ENCODE results near the gene LSM14A.
"Not testable (repeated sequence)": the region's sequence is repeated elsewhere in the genome, so short reads cannot be mapped to it uniquely, and the experiment has no call there.

Gene LSM14A

DNA sequence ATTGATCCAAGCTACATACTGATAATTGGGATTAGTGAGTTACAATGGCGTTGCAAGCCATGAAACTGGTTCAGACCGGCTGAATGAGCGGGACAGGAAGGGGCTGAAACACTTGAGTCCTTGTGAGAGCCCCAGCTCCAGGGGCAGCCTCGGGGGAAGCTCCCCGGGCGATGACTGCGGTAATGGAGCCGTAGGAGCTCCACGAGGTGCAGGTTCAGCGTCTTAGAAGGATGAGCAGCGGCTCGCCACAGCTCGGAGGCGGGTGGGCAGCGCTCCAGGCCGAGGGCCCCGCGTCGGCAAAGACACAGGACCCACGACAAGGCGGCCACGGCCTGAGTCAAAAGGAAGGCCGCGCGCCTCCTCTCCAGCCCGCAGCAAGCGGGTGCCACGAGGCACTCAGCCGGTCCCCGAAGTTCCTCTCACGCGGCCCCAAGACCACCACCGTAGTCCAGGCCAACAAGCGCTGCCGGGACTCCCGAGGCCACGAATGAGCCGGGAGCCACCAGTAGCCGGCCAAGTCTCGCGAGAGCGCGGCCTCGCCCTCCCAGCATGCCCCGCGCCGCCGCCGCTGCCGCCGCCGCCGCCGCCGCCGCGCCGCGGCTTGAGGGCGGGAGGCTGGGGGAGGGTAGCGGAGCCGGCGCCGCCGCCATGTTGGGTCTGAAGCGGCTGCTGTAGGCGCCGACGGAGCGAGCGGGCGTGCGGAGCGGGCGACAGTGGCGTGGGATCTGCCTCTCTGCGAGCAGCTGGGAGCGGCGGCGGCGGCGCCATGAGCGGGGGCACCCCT, at the start of gene LSM14A:
Gene LSM14A, plus strand, starts transcription at position 628 of the 784 bp plus-strand sequence. Its CDS starts 139 bp downstream, at position 767.
- DNase-seq (ENCODE audit: low spot score): peak; percentile 95
- in situ Hi-C loops (cut with MboI; ENCODE audit: low sequenced_read_pairs, unreplicated experiment): no loop called here
- TF ChIP-seq, protein P1, sequence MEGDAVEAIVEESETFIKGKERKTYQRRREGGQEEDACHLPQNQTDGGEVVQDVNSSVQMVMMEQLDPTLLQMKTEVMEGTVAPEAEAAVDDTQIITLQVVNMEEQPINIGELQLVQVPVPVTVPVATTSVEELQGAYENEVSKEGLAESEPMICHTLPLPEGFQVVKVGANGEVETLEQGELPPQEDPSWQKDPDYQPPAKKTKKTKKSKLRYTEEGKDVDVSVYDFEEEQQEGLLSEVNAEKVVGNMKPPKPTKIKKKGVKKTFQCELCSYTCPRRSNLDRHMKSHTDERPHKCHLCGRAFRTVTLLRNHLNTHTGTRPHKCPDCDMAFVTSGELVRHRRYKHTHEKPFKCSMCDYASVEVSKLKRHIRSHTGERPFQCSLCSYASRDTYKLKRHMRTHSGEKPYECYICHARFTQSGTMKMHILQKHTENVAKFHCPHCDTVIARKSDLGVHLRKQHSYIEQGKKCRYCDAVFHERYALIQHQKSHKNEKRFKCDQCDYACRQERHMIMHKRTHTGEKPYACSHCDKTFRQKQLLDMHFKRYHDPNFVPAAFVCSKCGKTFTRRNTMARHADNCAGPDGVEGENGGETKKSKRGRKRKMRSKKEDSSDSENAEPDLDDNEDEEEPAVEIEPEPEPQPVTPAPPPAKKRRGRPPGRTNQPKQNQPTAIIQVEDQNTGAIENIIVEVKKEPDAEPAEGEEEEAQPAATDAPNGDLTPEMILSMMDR (IDR thresholded peaks at IDR 0.05; ENCODE audit: borderline replicate concordance, control extremely low read depth, extremely low read depth, insufficient read depth, missing control alignments): no peak

DNA sequence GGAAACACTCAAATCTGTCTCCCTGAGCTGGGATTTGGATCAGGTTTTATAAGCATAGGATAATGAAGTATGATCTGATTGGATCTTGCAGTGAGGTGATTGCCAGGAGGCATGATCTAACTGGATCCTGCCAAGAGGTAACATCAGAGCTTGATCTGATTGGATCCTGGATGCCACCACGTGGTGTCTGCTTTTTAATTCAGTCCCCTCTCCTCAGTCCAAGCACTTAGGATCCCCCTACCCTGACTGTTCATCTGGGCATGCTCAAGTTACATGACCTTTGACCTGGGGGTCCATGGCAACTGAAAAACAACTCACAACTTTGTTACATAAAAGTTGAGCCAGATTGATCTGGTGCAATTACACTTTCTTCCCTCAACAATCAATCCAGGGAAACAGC, 47.5 kb upstream of the LSM14A start:
- TF ChIP-seq, protein P1 (IDR thresholded peaks at IDR 0.05; ENCODE audit: borderline replicate concordance, control extremely low read depth, extremely low read depth, insufficient read depth, missing control alignments): no peak
- in situ Hi-C loops (cut with MboI; ENCODE audit: low sequenced_read_pairs, unreplicated experiment): no loop called here
- no peak for DNase-seq (ENCODE audit: low spot score)

DNA sequence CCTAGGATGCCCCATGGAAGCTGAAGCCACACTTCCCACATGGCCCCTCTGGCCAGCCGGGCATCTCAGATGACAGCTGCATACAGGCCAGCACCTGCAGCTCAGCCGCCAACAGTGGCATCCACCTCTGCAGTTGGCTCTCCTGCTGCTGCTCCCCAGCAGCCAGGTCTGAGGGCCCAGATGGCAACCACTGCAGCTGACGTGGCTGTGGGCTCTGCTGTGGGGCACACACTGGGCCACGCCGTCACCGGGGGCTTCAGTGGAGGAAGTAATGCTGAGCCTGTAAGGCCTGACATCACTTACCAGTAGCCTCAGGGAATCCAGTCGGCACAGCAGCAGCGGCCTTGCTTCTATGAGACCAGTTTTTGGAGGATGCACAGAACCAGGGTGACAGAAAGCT, 45.3 kb upstream of the LSM14A start:
- no peak for DNase-seq (ENCODE audit: low spot score)
- TF ChIP-seq, protein P1 (IDR thresholded peaks at IDR 0.05; ENCODE audit: borderline replicate concordance, control extremely low read depth, extremely low read depth, insufficient read depth, missing control alignments): no peak
- in situ Hi-C loops (cut with MboI; ENCODE audit: low sequenced_read_pairs, unreplicated experiment): no loop called here

DNA sequence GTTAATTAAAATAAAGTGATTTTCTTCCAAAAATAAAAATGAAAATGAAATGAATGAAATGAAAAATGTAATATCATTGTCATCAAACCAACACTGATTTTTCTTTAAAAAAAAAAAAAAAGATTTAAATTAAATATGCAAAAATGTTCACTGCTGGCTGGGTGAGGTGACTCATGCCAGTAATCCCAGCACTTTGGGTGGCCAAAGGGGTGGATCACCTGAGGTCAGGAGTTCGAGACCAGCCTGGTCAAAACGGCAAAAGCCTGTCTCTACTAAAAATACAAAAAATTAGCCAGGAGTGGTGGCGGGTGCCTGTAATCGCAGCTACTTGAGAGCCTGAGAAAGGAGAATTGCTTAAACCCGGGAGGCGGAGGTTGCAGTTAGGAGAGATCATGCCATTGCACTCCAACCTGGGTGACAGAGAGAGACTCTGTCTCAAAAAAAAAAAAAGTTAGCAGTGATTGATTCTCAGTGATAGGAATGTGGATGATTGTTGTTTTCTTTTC, 44.6 kb upstream of the LSM14A start:
- TF ChIP-seq, protein P1 (IDR thresholded peaks at IDR 0.05; ENCODE audit: borderline replicate concordance, control extremely low read depth, extremely low read depth, insufficient read depth, missing control alignments): no peak
- in situ Hi-C loops (cut with MboI; ENCODE audit: low sequenced_read_pairs, unreplicated experiment): no loop called here
- no peak for DNase-seq (ENCODE audit: low spot score)

DNA sequence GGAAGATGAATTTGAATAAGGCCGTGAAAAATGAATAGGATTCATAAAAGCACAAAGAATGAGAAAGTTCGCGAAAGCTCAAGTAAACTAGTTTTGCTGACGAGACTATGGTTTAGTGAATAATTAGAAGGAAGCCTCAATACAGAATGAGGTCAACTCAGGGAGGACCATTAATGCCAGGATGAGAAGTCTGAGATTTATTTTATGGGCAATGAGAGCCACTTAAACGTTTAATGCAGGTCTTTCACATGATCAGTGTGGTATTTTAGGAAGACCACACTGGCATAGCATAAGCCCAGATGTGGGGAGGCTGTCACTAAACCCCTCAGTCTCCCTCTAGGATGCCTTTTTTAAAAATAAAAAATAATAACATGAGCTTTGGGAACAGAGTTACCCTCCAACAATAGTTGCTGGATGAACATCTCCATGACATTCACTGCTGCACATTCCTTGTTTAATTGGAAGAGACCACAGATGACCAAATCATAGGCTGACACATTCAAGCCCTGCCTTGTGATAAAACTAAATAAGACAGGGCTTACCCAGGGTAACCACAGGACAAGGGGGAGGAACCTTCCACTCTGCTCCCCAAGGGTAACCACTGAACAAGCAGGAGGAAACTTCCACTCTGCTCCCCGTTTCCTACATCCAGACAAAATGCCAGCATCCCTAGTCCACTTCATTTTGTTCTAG, 43.6 kb upstream of the LSM14A start:
- TF ChIP-seq, protein P1 (IDR thresholded peaks at IDR 0.05; ENCODE audit: borderline replicate concordance, control extremely low read depth, extremely low read depth, insufficient read depth, missing control alignments): no peak
- no peak for DNase-seq (ENCODE audit: low spot score)
- in situ Hi-C loops (cut with MboI; ENCODE audit: low sequenced_read_pairs, unreplicated experiment): no loop called here

DNA sequence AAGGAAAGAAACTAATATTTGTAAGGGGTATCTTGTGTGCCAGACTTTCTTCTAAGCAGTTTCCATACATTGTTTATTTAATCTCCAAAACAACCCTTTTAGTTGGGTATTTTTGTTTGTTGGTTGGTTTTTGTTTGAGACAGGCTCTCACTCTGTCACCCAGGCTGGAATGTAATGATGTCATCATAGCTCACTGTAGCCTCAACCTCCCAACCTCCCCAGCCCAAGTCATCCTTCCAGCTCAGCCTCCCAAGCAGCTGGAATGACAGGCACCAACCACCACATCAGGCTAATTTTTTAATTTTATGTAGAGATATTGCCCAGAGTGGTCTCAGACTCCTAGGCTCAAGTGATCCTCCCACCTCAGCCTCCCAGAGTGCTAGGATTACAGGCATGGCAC, 41.2 kb upstream of the LSM14A start:
- TF ChIP-seq, protein P1 (IDR thresholded peaks at IDR 0.05; ENCODE audit: borderline replicate concordance, control extremely low read depth, extremely low read depth, insufficient read depth, missing control alignments): no peak
- in situ Hi-C loops (cut with MboI; ENCODE audit: low sequenced_read_pairs, unreplicated experiment): no loop called here
- DNase-seq (ENCODE audit: low spot score): no peak

DNA sequence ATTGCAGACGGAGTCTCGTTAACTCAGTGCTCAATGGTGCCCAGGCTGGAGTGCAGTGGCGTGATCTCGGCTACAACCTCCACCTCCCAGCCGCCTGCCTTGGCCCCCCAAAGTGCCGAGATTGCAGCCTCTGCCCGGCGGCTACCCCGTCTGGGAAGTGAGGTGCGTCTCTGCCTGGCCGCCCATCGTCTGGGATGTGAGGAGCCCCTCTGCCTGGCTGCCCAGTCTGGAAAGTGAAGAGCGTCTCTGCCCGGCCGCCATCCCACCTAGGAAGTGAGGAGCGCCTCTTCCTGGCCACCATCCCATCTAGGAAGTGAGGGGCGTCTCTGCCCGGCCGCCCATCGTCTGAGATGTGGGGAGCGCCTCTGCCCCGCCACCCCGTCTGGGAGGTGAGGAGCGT, 40.2 kb upstream of the LSM14A start:
- in situ Hi-C loops (cut with MboI; ENCODE audit: low sequenced_read_pairs, unreplicated experiment); DNase-seq (ENCODE audit: low spot score): not testable (repeated sequence)

DNA sequence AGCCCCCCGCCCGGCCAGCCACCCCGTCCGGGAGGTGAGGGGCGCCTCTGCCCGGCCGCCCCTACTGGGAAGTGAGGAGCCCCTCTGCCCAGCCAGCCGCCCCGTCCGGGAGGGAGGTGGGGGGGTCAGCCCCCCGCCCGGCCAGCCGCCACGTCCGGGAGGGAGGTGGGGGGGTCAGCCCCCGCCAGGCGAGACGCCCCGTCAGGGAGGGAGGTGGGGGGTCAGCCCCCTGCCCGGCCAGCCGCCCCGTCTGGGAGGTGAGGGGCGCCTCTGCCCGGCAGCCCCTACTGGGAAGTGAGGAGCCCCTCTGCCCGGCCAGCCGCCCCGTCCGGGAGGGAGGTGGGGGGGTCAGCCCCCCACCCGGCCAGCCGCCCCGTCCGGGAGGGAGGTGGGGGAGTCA, 39.6 kb upstream of the LSM14A start:
- in situ Hi-C loops (cut with MboI; ENCODE audit: low sequenced_read_pairs, unreplicated experiment); DNase-seq (ENCODE audit: low spot score): not testable (repeated sequence)

Measured in GM13976 (cell line).